ENCODE measurements around the gene MTMR1. TPM values are rescaled to one million over a fixed set of nuclear protein-coding genes. Genes with fewer than 3 reads are reported as not detected.

MTMR1 gene
- total RNA-seq, 4 donors from 2014 or later = 8.3 to 11.5 (median 11.0) TPM

DNA sequence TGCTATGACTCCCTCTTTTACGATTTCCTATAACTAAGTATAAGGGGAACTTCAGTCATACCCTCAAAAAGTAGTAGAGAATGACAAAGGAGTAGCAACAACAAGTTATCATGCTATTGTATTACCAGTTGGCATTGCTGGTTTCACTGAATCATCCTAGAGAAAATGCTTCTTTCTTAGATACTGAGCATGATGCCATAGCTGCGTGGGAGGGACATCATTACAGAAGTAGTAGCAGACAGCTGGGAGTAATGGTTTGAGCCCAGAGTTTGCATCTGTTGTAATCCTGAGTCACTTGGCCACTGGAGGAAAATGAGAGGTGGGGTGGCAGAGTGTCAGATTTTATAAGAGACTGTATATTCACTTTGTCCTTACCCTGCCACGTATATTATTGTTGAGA is 38.6 kb downstream of the MTMR1 start:
- no peak for DNase-seq (ENCODE audit: low spot score in 2 of 2)
- WGBS, 2 donors = 58 to 72% methylated on average over 3 of the region's 3 CpGs
- Histone ChIP-seq H3K36me3 (peaks cover 0 to 30% (median 0%) of the 10 kb centered on the region in 3 donors), H3K27ac (no peak overlapping the region), H3K27me3 (no peaks in the 10 kb centered on the region), H3K4me3 (no peak overlapping the region), H3K4me1 (no peaks in the 10 kb centered on the region), H3K9me3 (no peaks in the 10 kb centered on the region)
- no peak for TF ChIP-seq EP300 (IDR thresholded peaks at IDR 0.05)
- no peak for TF ChIP-seq POLR2A (IDR thresholded peaks at IDR 0.05)
- TF ChIP-seq, protein P1, sequence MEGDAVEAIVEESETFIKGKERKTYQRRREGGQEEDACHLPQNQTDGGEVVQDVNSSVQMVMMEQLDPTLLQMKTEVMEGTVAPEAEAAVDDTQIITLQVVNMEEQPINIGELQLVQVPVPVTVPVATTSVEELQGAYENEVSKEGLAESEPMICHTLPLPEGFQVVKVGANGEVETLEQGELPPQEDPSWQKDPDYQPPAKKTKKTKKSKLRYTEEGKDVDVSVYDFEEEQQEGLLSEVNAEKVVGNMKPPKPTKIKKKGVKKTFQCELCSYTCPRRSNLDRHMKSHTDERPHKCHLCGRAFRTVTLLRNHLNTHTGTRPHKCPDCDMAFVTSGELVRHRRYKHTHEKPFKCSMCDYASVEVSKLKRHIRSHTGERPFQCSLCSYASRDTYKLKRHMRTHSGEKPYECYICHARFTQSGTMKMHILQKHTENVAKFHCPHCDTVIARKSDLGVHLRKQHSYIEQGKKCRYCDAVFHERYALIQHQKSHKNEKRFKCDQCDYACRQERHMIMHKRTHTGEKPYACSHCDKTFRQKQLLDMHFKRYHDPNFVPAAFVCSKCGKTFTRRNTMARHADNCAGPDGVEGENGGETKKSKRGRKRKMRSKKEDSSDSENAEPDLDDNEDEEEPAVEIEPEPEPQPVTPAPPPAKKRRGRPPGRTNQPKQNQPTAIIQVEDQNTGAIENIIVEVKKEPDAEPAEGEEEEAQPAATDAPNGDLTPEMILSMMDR (IDR thresholded peaks at IDR 0.05) = no peak

DNA sequence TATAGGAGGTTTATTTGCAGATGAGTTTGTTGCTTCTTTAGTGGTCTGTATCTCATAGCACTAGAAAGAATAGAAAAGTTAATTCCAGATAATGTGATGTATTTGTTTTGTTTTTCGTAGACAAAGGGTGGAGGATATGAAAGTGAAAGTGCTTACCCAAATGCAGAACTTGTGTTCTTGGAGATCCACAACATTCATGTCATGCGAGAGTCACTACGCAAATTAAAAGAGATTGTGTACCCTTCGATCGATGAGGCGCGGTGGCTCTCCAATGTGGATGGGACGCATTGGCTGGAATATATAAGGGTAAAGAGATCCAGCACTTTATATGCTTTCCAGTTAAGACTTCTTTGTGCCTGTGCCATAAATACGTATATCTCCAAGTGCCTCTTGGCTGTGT is 43.3 kb downstream of the MTMR1 start:
- H3K36me3 ChIP-seq = peaks cover 0 to 68% (median 0%) of the 10 kb centered on the region in 3 donors
- no peak overlapping the region for H3K27ac ChIP-seq
- no peak for TF ChIP-seq POLR2A (IDR thresholded peaks at IDR 0.05)
- TF ChIP-seq, protein P1 (IDR thresholded peaks at IDR 0.05) = no peak
- TF ChIP-seq EP300 (IDR thresholded peaks at IDR 0.05) = no peak
- no peak for DNase-seq (ENCODE audit: low spot score in 2 of 2)
- H3K9me3 ChIP-seq = no peaks in the 10 kb centered on the region
- no peak overlapping the region for H3K4me3 ChIP-seq
- no peaks in the 10 kb centered on the region for H3K27me3 ChIP-seq
- 75 to 80% methylated on average over 9 of the region's 9 CpGs for WGBS, 2 donors
- no peaks in the 10 kb centered on the region for H3K4me1 ChIP-seq

DNA sequence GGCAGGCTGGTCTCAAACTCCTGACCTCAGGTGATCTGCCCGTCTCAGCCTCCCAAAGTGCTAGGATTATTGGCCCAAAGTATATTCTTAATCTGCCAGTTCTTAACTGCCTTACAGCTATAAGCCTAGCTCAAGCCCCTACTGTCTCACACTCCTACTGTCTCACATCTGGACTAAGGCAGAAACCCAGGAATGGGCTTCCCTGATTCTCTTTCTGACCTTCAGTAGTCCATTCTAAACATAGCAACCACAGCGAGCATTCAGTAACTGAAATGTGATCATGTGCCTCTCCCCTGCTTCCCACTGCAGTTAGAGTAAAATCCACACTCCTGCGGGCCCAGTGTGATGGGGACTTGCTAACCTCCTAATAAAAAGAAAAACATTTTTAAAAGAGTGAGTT is 58.9 kb downstream of the MTMR1 start:
- TF ChIP-seq EP300 (IDR thresholded peaks at IDR 0.05) (no peak), POLR2A (IDR thresholded peaks at IDR 0.05) (no peak)
- TF ChIP-seq, protein P1 (IDR thresholded peaks at IDR 0.05) = no peak
- Histone ChIP-seq H3K9me3 (no peaks in the 10 kb centered on the region), H3K27me3 (no peaks in the 10 kb centered on the region), H3K4me1 (no peaks in the 10 kb centered on the region), H3K4me3 (no peak overlapping the region), H3K36me3 (peaks cover 0 to 29% (median 0%) of the 10 kb centered on the region in 3 donors), H3K27ac (no peak overlapping the region)
- 83 to 84% methylated on average over 3 of the region's 3 CpGs for WGBS, 2 donors
- DNase-seq (ENCODE audit: low spot score in 2 of 2) = no peak

DNA sequence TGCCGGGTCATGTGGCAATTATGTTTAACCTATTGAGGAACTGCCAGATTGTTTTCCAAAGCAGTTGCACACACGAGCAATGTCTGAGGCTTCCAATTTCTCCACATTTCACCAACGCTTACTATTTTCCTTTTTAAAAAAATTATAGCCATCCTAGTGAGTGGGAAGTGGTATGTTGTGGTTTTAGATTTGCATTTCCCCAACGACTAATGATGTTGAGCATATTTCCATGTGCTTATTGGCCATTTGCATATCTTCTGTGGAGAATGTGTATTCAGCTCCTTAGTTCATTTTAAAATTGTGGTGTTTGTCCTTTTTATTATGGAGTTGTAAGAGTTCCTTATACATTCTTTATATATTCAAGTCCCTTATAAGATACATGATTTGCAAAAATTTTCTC is 60.2 kb downstream of the MTMR1 start:
- Histone ChIP-seq H3K4me3 (no peak overlapping the region), H3K9me3 (no peaks in the 10 kb centered on the region), H3K27ac (no peak overlapping the region), H3K36me3 (peaks cover 0 to 40% (median 0%) of the 10 kb centered on the region in 3 donors), H3K4me1 (no peaks in the 10 kb centered on the region), H3K27me3 (no peaks in the 10 kb centered on the region)
- no peak for DNase-seq (ENCODE audit: low spot score in 2 of 2)
- no peak for TF ChIP-seq EP300 (IDR thresholded peaks at IDR 0.05)
- TF ChIP-seq, protein P1 (IDR thresholded peaks at IDR 0.05) = no peak
- TF ChIP-seq POLR2A (IDR thresholded peaks at IDR 0.05) = no peak
- 71 to 83% methylated on average over 4 of the region's 4 CpGs for WGBS, 2 donors

DNA sequence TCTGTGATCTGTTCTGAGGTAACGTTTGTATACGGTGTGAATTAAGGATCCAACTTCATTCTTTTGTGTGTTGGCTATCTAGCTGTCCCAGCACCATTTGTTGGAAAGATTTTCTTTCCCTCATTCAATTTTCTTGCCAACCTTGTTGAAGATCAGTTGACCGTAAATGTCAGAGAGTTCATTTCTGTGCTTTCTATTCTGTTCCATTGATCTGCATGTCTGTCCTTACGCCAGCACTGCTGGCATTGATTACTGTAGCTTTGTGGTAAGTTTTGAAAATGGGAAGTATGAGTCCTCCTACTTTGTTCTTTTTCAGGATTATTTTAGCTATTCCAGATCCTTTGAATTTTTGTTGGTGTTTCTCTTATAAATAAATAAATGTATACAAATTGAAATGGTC is 60.8 kb downstream of the MTMR1 start:
- no peak overlapping the region for H3K4me3 ChIP-seq
- no peak overlapping the region for H3K27ac ChIP-seq
- no peak for DNase-seq (ENCODE audit: low spot score in 2 of 2)
- no peaks in the 10 kb centered on the region for H3K27me3 ChIP-seq
- WGBS, 2 donors = 90 to 97% methylated on average over 4 of the region's 4 CpGs
- H3K36me3 ChIP-seq = peaks cover 0 to 41% (median 0%) of the 10 kb centered on the region in 3 donors
- H3K9me3 ChIP-seq = no peaks in the 10 kb centered on the region
- TF ChIP-seq EP300 (IDR thresholded peaks at IDR 0.05) (no peak), POLR2A (IDR thresholded peaks at IDR 0.05) (no peak)
- TF ChIP-seq, protein P1 (IDR thresholded peaks at IDR 0.05) = no peak
- no peaks in the 10 kb centered on the region for H3K4me1 ChIP-seq

Data from tibial nerve (tissue), 4 donors.